Hepatocyte (in vitro differentiated cells): ENCODE measurements around the gene APBB1. TPM values are rescaled to one million over a fixed set of nuclear protein-coding genes. Genes with fewer than 3 reads are reported as not detected.

ENCODE experiments used
- DNase-seq: peaks from one replicate; pipeline ENCODE4 v3.0.0-alpha.2; 2016; ENCODE audit warnings: low spot score
- H2AFZ ChIP-seq: fragments of 200-600 bp; sonication (generic); 2 replicates; pipeline ENCODE4 v1.6.0; 2016; ENCODE audit warnings: antibody characterized with exemption, mild to moderate bottlenecking
- H3K27ac ChIP-seq: fragments of 200-600 bp; sonication (generic); 2 replicates; pipeline ENCODE4 v1.5.1; 2016; ENCODE audit warnings: mild to moderate bottlenecking
- H3K27me3 ChIP-seq: fragments of 200-600 bp; sonication (generic); 2 replicates; pipeline ENCODE4 v1.6.1; 2016
- H3K36me3 ChIP-seq: fragments of 200-600 bp; sonication (generic); replicated peaks from 2 replicates; pipeline ENCODE4 v1.5.1; 2016; ENCODE audit warnings: low read depth; ENCODE audit not compliant: insufficient read depth
- H3K4me1 ChIP-seq: fragments of 200-600 bp; sonication (generic); 2 replicates; pipeline ENCODE4 v1.5.1; 2016; ENCODE audit warnings: mild to moderate bottlenecking, moderate library complexity; ENCODE audit not compliant: insufficient read depth
- H3K4me2 ChIP-seq: fragments of 200-600 bp; sonication (generic); 2 replicates; pipeline ENCODE4 v1.6.0; 2016
- H3K4me3 ChIP-seq: fragments of 200-600 bp; sonication (generic); 2 replicates; pipeline ENCODE4 v1.5.1; 2016; ENCODE audit warnings: mild to moderate bottlenecking
- H3K79me2 ChIP-seq: fragments of 200-600 bp; sonication (generic); 2 replicates; pipeline ENCODE4 v1.6.0; 2017; ENCODE audit warnings: mild to moderate bottlenecking
- H3K9me2 ChIP-seq: fragments of 200-600 bp; sonication (generic); replicated peaks from 2 replicates; pipeline ENCODE4 v1.6.0; 2017; ENCODE audit warnings: mild to moderate bottlenecking; ENCODE audit not compliant: insufficient read depth
- H3K9me3 ChIP-seq: fragments of 200-600 bp; sonication (generic); 2 replicates; pipeline ENCODE4 v1.5.1; 2016; ENCODE audit warnings: low read depth, mild to moderate bottlenecking
- H4K20me1 ChIP-seq: fragments of 200-600 bp; sonication (generic); 2 replicates; pipeline ENCODE4 v1.6.0; 2016; ENCODE audit warnings: mild to moderate bottlenecking; ENCODE audit not compliant: insufficient read depth, poor library complexity, severe bottlenecking
- CTCF ChIP-seq: fragments of 200-600 bp; sonication (generic); IDR thresholded peaks from 2 replicates; pipeline ENCODE4 v1.5.1; 2016; ENCODE audit warnings: antibody characterized with exemption, mild to moderate bottlenecking; ENCODE audit not compliant: poor library complexity
- EZH2 ChIP-seq: fragments of 200-600 bp; sonication (generic); IDR thresholded peaks from 2 replicates; pipeline ENCODE4 v1.6.1; 2016; ENCODE audit warnings: antibody characterized with exemption, mild to moderate bottlenecking, borderline replicate concordance
- EZH2phosphoT487 ChIP-seq: fragments of 200-600 bp; sonication (generic); IDR thresholded peaks from one replicate; pipeline ENCODE4 v1.6.1; 2018; ENCODE audit warnings: antibody characterized with exemption, mild to moderate bottlenecking, low read depth, moderate library complexity; ENCODE audit not compliant: unreplicated experiment, severe bottlenecking
- WGBS: methylation state at CpG from one replicate; pipeline ENCODE4 v1.1.6; 2016; ENCODE audit warnings: low lambda C conversion rate; ENCODE audit errors: missing lambda C conversion rate; 5-methylcytosine and 5-hydroxymethylcytosine counted together
- polyA plus RNA-seq: library from polyadenylated mRNA; unstranded; fragments of >200 nt; fragmentation: Nextera tagmentation; extraction: Ambion mirVana; gene quantifications from 2 replicates; pipeline ENCODE4 v1.2.1, GENCODE V29; 2016
- total RNA-seq: library from RNA; depleted of rRNA; stranded (reverse); fragments of >200 nt; gene quantifications from 2 replicates; pipeline ENCODE4 v1.2.3, GENCODE V29; 2014

The APBB1 gene
- total and polyA plus RNA-seq, 2 experiments from 2014 or later: 33.0 to 41.5 TPM

GRCh38 chr11:6377902-6378639 is 40.8 kb downstream of the APBB1 start:
- H2AFZ ChIP-seq: no peak overlapping the region
- no peak overlapping the region for H3K27ac ChIP-seq

GRCh38 chr11:6371825-6372224 is 47.1 kb downstream of the APBB1 start:
- WGBS: 79% methylated on average over 6 of the region's 6 CpGs
- H4K20me1 ChIP-seq: no peaks in the 10 kb centered on the region
- H3K4me2 ChIP-seq: no peak overlapping the region
- no peaks in the 10 kb centered on the region for H3K27me3 ChIP-seq
- H3K9me2 ChIP-seq: no peaks in the 10 kb centered on the region
- no peak for DNase-seq
- no peak overlapping the region for H2AFZ ChIP-seq
- no peaks in the 10 kb centered on the region for H3K4me1 ChIP-seq
- H3K79me2 ChIP-seq: no peaks in the 10 kb centered on the region
- no peaks in the 10 kb centered on the region for H3K9me3 ChIP-seq
- H3K4me3 ChIP-seq: no peak overlapping the region
- TF ChIP-seq CTCF (no peak), EZH2 (no peak), EZH2phosphoT487 (no peak)
- no peaks in the 10 kb centered on the region for H3K36me3 ChIP-seq
- H3K27ac ChIP-seq: no peak overlapping the region

More at GRCh38 chr11:6377902-6378639, 40.8 kb downstream of the APBB1 start:
- Histone ChIP-seq H3K9me2 (no peaks in the 10 kb centered on the region), H3K27me3 (no peaks in the 10 kb centered on the region), H3K4me3 (no peak overlapping the region), H3K4me2 (no peak overlapping the region), H4K20me1 (no peaks in the 10 kb centered on the region), H3K79me2 (no peaks in the 10 kb centered on the region), H3K9me3 (no peaks in the 10 kb centered on the region), H3K4me1 (no peaks in the 10 kb centered on the region), H3K36me3 (no peaks in the 10 kb centered on the region)
- TF ChIP-seq EZH2phosphoT487 (no peak), CTCF (no peak), EZH2 (no peak)
- DNase-seq: no peak
- 47% methylated on average over 4 of the region's 4 CpGs for WGBS

- Histone ChIP-seq H3K9me3 (no peaks in the 10 kb centered on the region), H3K4me3 (no peak overlapping the region), H3K4me1 (no peaks in the 10 kb centered on the region), H3K36me3 (no peaks in the 10 kb centered on the region), H2AFZ (no peak overlapping the region), H3K9me2 (no peaks in the 10 kb centered on the region), H3K4me2 (no peak overlapping the region), H3K27ac (peak overlapping the region; percentile 66), H3K79me2 (no peaks in the 10 kb centered on the region), H4K20me1 (no peaks in the 10 kb centered on the region), H3K27me3 (no peaks in the 10 kb centered on the region)
- WGBS: 40% methylated on average over 2 of the region's 2 CpGs
- no peak for TF ChIP-seq EZH2phosphoT487
- no peak for TF ChIP-seq CTCF
- TF ChIP-seq EZH2: no peak
- peak; percentile 69 for DNase-seq
These were observed 53.2 kb downstream of the APBB1 start for GRCh38 chr11:6365659-6366058.
